HG03108 (cell line): ENCODE data around the gene MYCBP2.
"Not testable (repeated sequence)": the region's sequence is repeated elsewhere in the genome, so short reads cannot be mapped to it uniquely, and the experiment has no call there.

Source experiments
- ATAC-seq: cut with Tn5 transposase; IDR thresholded peaks from one replicate; pipeline ENCODE4 v1.9.1; 2021; ENCODE audit warnings: moderate library complexity; ENCODE audit not compliant: unreplicated experiment

MYCBP2 gene

GRCh38 chr13:77040076-77040475 is 286.8 kb downstream of the MYCBP2 start:
- no peak for ATAC-seq

DNA sequence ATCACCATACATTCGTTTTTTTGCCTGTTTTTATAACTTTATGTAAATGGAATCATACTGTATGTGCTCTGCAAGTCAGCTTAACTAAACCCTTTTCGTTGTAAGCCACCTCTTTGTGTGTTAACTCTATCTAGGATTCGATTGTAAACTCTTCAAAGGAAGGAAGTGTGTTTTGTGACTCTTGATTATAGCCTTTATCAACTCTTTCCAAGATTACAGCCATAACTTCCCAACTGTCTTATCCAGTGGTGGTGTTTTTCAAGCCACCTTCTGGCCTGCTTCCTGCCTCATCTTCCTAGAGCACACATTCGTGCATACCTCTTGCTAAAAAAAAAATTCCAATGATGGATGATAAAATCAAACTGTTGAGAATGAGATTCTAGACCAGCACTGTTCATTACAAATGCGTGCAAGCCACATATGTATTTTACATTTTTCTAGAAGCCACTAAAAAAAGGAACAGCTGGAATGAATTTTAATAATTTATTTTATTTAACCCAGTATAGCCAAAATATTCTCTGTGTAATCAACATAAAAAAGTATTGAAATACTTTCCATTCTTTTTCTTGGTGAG is 287.9 kb downstream of the MYCBP2 start:
- no peak for ATAC-seq

- no peak for ATAC-seq
Observed at GRCh38 chr13:77036279-77036678, 290.6 kb downstream of the MYCBP2 start.

GRCh38 chr13:77034881-77035280 is 292.0 kb downstream of the MYCBP2 start:
- no peak for ATAC-seq

DNA sequence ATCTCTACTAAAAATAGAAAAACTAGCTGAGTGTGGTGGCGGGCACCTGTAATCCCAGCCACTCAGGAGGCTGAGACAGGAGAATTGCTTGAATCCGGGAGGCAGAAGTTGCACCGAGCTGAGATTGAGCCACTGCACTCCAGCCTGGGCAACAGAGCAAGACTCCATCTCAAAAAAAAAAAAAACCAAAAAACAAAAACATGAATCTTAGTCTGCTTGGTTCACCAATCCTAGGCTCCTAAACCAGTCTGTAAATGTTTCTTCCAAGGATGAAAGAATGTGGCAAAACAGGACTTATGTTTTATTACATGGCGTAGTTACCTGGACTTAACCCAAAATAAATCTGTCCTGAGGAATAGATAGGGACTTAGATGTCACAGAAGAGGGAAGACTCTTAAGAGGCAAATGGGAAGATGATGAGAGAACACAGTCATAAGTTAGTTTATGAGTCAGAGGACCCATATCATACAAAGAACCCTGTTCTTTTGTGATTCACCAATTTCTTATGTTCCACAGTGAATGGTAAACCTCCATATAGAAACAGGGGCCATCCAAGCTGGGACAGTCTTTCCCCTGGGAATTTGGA is 293.1 kb downstream of the MYCBP2 start:
- ATAC-seq, result no peak

GRCh38 chr13:77031656-77032243 is 295.1 kb downstream of the MYCBP2 start:
- ATAC-seq, result no peak

GRCh38 chr13:77029436-77029835 is 297.5 kb downstream of the MYCBP2 start:
- no peak for ATAC-seq

- no peak for ATAC-seq
Observed at GRCh38 chr13:77028202-77028601, 298.7 kb downstream of the MYCBP2 start.

DNA sequence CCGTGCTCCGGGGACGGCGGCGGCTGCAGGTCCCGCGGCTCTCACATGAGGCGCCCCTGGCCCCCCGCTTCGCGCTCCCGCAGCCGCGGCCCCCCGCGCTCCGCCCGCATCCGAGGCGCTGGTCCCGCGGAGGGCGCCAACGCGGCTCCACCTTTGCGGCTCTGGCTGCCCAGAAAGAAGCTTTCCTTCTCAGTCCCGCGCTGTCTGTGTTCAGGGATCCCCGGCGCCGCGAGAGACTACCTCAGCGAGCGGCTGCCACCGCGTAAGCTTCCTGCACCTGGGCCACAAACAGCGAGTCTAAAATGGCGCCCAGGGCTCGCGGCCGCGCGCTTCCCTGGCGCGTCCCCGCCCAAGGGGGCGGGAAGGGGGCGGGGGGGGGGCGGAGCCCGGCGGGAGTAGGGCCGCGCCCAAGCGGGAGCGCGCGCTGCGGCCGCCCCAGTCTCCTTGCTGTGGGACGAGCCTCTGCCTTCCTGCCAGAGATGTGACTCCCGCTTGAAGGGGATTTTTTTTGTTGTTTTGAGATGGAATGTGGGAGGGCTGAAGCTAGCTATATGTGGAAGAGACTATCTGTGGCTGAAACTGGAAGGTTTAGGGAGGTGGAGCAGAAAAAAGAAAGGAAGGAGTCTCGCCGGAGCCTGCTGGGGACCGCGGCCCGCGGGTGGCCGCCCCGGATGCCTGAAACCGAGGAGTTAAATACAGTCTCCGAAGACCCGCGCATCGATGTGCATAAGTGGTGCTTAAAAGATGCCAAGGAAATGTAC is 299.9 kb downstream of the MYCBP2 start, which contains the start of gene FBXL3:
Gene FBXL3 (minus strand): TSS at position 299 of the 761 bp plus-strand sequence. CDS start 5,299 bp downstream, outside the sequence.
- ATAC-seq, result peak; percentile 56

GRCh38 chr13:77026255-77026860 is 300.5 kb downstream of the MYCBP2 start:
- peak; percentile 50 for ATAC-seq

DNA sequence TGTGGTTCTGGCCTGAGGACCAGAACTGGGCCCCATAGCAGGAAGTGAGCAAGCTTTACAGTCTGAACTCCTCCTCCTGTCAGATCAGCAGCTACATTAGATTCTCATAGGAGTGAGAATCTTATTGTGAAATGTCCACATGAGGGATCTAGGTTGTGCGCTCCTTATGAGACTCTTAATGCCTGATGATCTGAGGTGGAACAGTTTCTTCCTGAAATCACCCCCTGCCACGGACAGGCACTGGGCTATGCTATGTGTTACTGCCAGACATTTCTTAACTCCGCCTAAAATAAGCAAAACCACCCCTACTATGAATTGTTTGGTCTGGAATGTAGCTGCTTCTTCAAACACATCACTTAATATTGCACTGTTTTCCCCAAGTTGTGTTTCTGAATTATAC is 304.6 kb downstream of the MYCBP2 start:
- no peak for ATAC-seq

- no peak for ATAC-seq
Observed at GRCh38 chr13:77019756-77020155, 307.1 kb downstream of the MYCBP2 start.

- ATAC-seq, result no peak
Observed at GRCh38 chr13:77016888-77017623, 309.8 kb downstream of the MYCBP2 start.

DNA sequence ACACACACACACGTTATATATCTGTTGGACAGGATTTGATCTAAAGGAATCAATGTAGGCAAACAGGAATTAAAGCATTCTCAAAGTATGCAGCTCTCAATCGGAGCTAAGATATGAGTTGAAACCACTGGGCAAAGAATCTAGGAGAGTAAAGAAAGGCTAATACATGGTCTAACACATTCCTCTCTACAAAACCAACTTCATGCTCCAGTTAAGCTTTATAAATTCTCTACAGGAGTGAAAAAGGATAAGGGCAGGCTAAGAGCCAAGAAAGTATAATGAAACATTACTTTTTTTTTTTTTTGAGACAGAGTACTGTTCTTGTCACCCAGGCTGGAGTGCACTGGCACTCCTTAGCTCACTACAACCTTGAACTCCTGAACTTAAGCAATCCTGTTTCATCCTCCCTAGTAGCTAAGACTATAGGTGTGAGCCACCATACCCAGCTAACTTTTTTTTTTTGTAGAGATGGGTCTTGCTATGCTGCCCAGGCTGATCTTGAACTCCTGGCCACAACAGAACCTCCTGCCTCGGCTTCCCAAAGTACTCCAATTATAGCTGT is 310.6 kb downstream of the MYCBP2 start:
- ATAC-seq, result no peak

- no peak for ATAC-seq
Observed at GRCh38 chr13:77014906-77015685, 311.8 kb downstream of the MYCBP2 start.

- ATAC-seq, result no peak
Observed at GRCh38 chr13:77013853-77014542, 312.9 kb downstream of the MYCBP2 start.

DNA sequence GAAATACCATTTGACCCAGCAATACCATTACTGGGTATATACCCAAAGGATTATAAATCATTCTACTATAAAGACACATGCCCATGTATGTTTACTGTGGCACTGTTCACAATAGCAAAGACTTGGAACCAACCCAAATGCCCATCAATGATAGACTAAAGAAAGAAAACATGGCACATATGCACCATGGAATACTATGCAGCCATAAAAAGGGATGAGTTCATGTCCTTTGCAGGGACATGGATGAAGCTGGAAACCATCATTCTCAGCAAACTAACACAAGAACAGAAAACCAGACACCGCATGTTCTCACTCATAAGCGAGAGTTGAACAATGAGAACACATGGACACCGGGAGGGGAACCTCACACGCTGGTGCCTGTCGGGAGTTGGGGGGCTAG is 317.2 kb downstream of the MYCBP2 start:
- not testable (repeated sequence) for ATAC-seq

DNA sequence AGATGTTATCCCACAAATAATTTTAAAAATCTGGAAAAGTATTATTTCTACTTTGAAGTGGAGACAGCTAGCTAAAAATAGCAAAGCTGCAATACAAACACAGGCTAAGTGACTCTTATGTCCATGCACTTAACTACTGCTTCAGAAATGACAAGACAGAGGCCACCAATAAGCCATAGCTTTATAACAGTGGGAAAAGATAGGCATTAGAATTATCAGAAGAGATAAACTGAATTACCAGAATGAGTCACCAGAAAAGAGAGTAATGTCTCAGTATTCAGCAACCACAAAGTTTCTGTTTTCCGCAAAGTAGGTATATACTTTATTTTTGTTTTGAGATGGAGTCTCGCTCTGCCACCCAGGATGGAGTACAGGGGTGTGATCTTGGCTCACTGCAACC is 317.9 kb downstream of the MYCBP2 start:
- ATAC-seq, result no peak

DNA sequence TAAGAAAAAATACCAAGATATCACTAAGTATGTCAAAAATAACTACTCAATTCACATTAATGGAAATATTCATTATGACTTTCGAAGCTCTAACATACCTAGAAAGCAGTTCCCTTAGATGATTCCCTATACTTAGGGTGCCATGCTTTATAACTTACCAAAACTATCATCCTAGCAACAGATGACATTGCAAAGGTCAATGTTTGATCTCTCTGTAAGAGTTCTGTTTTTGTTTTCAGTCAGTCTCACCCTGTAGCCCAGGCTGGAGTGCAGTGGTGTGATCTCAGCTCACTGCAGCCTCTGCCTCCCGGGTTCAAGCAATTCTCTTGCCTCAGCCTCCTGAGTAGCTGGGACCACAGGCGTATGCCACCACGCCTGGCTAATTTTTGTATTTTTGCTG is 318.6 kb downstream of the MYCBP2 start:
- not testable (repeated sequence) for ATAC-seq
